Cardiac muscle cell (in vitro differentiated cells and primary cell): Measurements from ENCODE around the gene PTBP2. TPM values are rescaled to one million over a fixed set of nuclear protein-coding genes. Genes with fewer than 3 reads are reported as not detected.

Experiments
- DNase-seq, 2 donors: peaks; one replicate each; pipeline versions ENCODE4 v3.0.0 to v3.0.0-alpha.2; 2010 to 2017; ENCODE audit warnings: low read depth in 1 of 2, low spot score in 1 of 2
- H3K27ac ChIP-seq: fragments of 200-600 bp; sonication (generic); 2 replicates; pipeline ENCODE4 v1.5.1; 2016
- H3K27me3 ChIP-seq: fragments of 200-600 bp; sonication (generic); 2 replicates; pipeline ENCODE4 v1.6.0; 2016; ENCODE audit warnings: control low read depth
- H3K36me3 ChIP-seq: fragments of 200-600 bp; sonication (generic); 2 replicates; pipeline ENCODE4 v1.5.1; 2016; ENCODE audit warnings: control low read depth
- H3K4me1 ChIP-seq: fragments of 200-600 bp; sonication (generic); 2 replicates; pipeline ENCODE4 v1.8.1; 2017; ENCODE audit warnings: low read depth, mild to moderate bottlenecking, mixed run types
- H3K4me3 ChIP-seq: fragments of 200-600 bp; sonication (generic); 2 replicates; pipeline ENCODE4 v1.5.1; 2016; ENCODE audit warnings: mild to moderate bottlenecking
- H3K9me3 ChIP-seq: fragments of 200-600 bp; sonication (generic); 2 replicates; pipeline ENCODE4 v1.5.1; 2017; ENCODE audit warnings: low read depth, mild to moderate bottlenecking, control low read depth
- CTCF ChIP-seq: IDR thresholded peaks from 2 replicates; pipeline ENCODE4 v1.5.1; 2012; ENCODE audit warnings: low read depth, mild to moderate bottlenecking, low read length
- polyA plus RNA-seq: library from polyadenylated mRNA; unstranded; fragments of >200 nt; fragmentation: Nextera tagmentation; extraction: Ambion mirVana; gene quantifications from 2 replicates; pipeline ENCODE4 v1.2.1, GENCODE V29; 2016
- total RNA-seq: library from RNA; depleted of rRNA; stranded (reverse); fragments of >200 nt; gene quantifications from 2 replicates; pipeline ENCODE4 v1.2.3, GENCODE V29; 2016

PTBP2 gene
- total and polyA plus RNA-seq, 2 experiments from 2014 or later: 37.1 to 89.6 TPM

GRCh38 chr1:96688767-96689166, 32.8 kb upstream of the PTBP2 start:
- H3K27ac ChIP-seq: no peak overlapping the region
- no peaks in the 10 kb centered on the region for H3K9me3 ChIP-seq
- TF ChIP-seq CTCF: no peak
- no peaks in the 10 kb centered on the region for H3K27me3 ChIP-seq
- no peaks in the 10 kb centered on the region for H3K4me1 ChIP-seq
- no peak overlapping the region for H3K4me3 ChIP-seq
- H3K36me3 ChIP-seq: no peaks in the 10 kb centered on the region
- DNase-seq: peak in 1 of 2 donors; percentile 8

GRCh38 chr1:96695954-96696353, 25.6 kb upstream of the PTBP2 start:
- no peaks in the 10 kb centered on the region for H3K36me3 ChIP-seq
- H3K27ac ChIP-seq: no peak overlapping the region
- no peaks in the 10 kb centered on the region for H3K4me1 ChIP-seq
- no peak for TF ChIP-seq CTCF
- no peaks in the 10 kb centered on the region for H3K27me3 ChIP-seq
- H3K9me3 ChIP-seq: no peaks in the 10 kb centered on the region
- H3K4me3 ChIP-seq: no peak overlapping the region
- no peak for DNase-seq

- TF ChIP-seq CTCF: no peak
- H3K4me3 ChIP-seq: no peak overlapping the region
- H3K9me3 ChIP-seq: no peaks in the 10 kb centered on the region
- DNase-seq: peak in 1 of 2 donors; percentile 58
- no peak overlapping the region for H3K27ac ChIP-seq
- no peaks in the 10 kb centered on the region for H3K36me3 ChIP-seq
- H3K4me1 ChIP-seq: no peaks in the 10 kb centered on the region
- H3K27me3 ChIP-seq: no peaks in the 10 kb centered on the region
These were observed 23.1 kb upstream of the PTBP2 start for GRCh38 chr1:96698342-96698983.

- DNase-seq: no peak
- H3K27me3 ChIP-seq: no peaks in the 10 kb centered on the region
- H3K27ac ChIP-seq: no peak overlapping the region
- TF ChIP-seq CTCF: no peak
- no peaks in the 10 kb centered on the region for H3K9me3 ChIP-seq
- H3K4me1 ChIP-seq: no peaks in the 10 kb centered on the region
- no peak overlapping the region for H3K4me3 ChIP-seq
- no peaks in the 10 kb centered on the region for H3K36me3 ChIP-seq
These were observed 18.4 kb upstream of the PTBP2 start for GRCh38 chr1:96703186-96703585.

- Histone ChIP-seq H3K27ac (no peak overlapping the region), H3K27me3 (no peaks in the 10 kb centered on the region), H3K9me3 (no peaks in the 10 kb centered on the region), H3K4me3 (no peak overlapping the region), H3K4me1 (no peaks in the 10 kb centered on the region), H3K36me3 (no peaks in the 10 kb centered on the region)
- no peak for TF ChIP-seq CTCF
- no peak for DNase-seq
These were observed 14.6 kb upstream of the PTBP2 start for GRCh38 chr1:96707023-96707422.
